HG03342 (cell line): ENCODE results near the gene KIDINS220.
"Not testable (repeated sequence)": the region's sequence is repeated elsewhere in the genome, so short reads cannot be mapped to it uniquely, and the experiment has no call there.

Experiments used
- ATAC-seq: cut with Tn5 transposase; IDR thresholded peaks from one replicate; pipeline ENCODE4 v1.9.1; 2021; ENCODE audit warnings: mild to moderate bottlenecking, moderate library complexity; ENCODE audit not compliant: unreplicated experiment

KIDINS220 gene

DNA sequence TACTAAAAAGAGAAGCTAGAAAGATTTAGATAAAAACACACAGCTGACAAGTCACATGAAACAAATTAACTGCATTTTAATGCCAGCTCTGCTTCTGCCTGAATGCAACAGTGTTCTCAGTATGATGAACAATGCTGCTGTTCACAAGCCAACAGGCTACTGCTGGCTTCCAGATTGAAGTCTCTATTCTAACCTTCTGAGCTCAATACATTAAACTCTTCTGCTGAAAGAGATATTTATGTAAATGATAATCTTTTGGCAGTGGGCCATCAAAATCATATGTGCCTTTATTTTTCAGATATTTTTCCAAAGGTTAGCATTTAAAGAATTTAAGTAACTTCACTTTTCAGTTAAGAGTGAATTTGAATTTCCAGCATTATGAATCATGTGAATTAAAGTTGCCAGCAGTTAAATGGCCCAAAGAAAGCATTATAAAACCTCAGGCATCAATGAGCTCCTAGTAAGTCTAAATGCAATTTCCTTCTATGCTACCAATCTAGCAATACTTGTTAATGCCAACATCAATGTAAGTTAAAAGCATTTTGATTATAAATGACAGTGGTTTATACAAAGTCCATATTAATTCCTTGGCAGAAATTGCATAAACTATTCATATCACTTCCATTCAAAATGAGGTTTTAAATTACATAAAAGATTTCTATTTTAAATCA lies 83.2 kb downstream of the KIDINS220 start:
- ATAC-seq = no peak

DNA sequence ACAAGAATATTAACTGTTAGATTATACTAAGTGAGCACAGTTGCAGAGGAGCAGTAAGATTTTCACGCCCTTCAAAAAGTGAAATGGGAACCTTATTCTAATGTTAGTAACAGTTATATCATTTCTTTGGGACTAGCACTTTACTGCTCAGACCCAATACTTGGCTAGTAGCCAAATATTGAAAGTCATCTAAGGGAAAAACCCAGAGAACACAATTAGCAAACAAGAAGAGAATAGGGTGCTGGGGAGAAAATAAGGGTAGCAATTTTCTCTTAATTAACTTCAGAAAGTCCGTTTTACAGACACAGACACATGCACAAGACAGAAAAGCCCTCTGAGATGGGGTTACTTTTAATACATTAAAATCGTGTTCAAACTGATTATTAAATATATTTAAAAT lies 83.8 kb downstream of the KIDINS220 start:
- ATAC-seq = no peak

DNA sequence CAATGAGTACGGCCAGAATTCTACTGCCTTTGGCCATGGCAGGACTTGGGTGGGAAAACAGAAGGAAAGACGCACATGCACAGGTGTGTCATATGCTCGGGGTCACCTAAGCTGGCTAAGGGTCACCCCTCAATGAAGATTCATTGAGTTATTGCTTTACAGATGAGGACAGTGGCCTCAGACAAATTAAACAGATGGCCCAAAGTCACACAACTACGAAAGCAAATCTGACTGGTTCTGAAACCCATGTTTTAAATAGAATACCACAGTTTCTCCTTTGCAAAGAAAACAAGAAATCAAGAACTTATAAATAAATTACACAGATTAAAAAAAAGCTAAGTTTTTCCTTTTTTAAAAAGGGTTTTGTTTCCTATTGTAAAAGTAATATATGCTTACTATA lies 85.0 kb downstream of the KIDINS220 start:
- ATAC-seq = no peak

DNA sequence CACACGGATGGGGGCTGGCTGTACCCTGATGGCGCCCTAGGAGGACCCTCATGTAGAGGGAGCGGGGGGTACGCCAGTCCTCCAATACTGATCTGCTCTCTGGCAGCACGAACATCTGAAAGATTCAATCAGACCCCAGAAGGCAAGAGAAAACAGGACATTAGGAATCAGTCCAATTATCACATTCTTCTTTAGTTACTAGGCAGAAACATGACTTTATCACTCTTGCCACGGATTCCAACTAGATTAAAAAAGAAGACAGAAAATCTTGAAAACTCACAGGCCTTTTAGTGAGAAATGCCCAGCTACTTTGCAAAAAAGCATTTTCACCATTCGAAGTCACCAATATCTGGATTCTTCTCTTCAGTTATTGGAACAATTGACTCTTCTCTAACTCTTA lies 87.2 kb downstream of the KIDINS220 start:
- no peak for ATAC-seq

DNA sequence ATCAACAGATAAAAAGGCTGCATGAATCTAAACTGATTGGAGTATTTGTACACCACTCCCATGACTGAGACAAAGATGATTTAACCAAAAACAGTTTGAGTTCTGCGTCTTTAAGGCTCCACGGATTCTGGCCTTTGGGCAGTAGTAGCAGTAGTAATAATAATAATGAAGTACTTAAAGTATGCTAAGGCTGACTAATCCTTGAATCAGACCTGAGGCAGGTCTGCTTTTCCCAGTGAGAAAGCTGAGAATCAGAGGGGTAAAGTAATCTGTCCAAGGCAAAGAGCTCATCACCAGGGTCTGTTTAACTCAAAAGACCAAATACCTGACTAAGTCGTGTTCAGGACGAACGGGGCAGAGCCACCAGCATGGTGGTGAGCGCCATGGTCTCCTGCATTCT lies 94.2 kb downstream of the KIDINS220 start:
- ATAC-seq = no peak

DNA sequence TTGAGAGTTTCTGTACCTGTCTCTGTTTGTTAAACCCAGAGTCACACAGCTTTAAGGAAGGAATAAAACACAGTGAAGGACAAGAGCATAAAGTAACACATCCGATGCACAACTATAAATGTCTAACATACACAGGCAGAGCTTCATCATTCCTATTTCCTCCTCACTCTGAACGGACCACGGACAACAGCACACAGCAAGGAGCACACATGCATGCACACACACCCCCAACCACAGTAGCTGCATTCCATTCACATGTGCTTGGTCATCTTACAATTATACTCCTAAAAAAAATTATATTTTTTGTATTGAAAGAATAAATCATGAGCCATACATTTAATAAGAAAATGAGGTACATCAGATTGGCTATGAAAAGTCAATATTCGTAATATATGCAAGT lies 97.3 kb downstream of the KIDINS220 start:
- no peak for ATAC-seq

DNA sequence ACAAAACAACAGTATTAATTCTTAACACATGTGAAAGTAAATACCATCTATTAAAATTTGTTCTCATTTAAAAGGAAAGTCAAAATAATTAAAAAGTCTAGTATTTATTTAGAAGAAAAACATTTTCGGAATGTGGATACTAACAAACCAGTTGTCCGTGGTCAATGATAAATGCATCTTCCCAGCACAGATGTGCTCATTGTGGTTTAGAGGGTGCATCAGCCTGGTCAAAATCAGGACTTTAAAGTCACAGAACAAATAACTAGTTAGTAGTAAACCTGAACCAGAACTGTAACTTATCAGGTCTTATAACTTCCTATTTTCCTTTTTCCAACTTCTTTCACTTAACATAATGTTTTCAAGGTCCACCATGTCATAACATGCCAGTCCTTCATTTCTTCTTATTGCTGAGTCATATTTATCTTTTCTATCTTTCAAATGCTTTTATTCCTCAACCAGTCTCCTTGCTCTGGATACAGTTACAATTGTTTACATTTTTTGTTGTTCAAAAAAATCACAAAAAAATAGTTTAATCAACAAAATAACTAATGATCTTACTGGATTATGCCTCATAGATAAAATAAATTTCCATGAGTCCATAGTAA lies 99.7 kb downstream of the KIDINS220 start:
- no peak for ATAC-seq

DNA sequence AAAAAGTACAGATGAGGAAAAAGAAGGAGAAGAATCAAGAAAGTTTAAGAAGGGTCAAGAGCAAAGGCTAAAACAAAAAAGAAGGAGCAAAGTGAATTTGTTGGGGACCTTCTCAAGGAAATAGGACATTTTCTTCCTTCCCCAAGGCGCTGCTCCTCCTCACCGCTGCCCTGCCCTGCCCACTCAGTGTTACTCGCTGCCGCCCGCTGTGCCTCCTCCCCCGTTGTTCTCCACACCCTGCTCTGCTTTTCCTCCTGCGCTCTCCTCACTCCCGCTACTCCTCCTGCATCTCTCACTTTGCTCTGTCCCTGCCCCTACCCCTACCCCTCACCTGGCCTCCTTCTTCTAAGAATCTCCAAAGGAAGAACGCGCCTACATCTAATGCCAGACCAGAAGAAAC lies 104.8 kb downstream of the KIDINS220 start:
- ATAC-seq = no peak

DNA sequence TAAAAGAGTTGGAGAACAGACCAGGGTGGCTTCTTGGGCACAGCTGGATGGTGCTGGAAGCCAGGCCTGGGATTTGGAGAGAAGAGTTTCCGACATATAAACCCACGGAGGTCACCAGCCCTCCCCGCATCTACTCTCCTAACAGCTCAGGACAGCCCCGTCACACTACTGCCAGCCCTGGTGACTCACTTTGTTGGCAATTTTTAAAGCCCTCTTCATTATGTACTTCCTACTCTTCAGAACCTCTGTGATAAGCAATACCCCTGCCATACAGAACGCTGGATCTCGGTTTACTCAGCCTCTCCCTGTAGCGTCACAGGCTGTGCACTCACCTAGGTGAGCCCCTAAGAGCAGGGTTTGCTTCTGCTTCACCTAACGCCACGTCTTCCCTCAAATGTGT lies 107.5 kb downstream of the KIDINS220 start:
- ATAC-seq = no peak

DNA sequence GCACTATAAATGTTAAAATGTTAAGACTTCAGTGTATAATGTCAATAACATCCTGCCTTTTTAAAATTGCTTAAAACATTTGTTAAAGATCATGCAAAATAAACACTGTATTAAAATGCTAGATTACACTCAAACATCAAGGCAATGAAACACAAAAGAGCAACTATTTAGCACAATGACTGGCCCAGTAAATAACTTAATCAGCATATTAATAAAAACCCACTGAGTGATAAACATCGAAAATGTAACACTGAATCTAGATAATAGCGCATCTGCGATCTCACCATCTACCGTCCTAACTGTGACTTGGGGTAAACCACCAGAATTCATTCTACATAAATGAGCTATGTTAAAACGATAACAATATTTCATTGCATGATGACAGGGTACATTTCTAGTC lies 108.3 kb downstream of the KIDINS220 start:
- not testable (repeated sequence) for ATAC-seq

DNA sequence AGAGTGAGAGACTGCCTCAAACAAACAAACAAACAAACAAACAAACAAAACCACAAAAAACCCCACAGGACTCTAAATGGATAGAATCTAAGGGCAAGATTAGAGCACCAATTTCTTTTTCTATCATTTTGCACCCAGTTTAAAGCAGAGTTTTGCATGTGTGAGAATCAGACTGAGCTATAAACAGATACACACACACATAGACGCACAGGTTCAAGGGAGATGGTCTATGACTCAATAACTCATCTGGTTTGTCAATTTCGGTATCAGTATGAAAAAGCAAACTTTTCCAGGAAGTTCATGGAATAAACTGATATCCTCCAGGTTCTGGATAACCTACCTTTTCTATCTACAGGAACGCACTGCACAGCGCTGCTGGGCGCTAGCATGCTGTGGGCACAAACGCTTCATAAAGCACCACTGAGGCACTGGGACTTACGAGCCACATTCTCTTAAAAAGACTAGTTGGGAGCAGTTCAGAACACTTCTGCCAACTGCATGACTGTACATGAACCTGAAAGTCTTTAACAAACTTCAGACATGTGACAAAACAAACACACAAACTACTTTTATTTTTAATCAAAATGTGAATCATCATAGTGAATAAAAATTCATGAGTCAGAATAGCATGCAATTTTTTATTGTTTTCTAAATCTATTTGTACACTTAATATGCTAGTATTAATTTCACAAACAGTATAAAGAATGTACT lies 109.0 kb downstream of the KIDINS220 start:
- ATAC-seq = no peak

DNA sequence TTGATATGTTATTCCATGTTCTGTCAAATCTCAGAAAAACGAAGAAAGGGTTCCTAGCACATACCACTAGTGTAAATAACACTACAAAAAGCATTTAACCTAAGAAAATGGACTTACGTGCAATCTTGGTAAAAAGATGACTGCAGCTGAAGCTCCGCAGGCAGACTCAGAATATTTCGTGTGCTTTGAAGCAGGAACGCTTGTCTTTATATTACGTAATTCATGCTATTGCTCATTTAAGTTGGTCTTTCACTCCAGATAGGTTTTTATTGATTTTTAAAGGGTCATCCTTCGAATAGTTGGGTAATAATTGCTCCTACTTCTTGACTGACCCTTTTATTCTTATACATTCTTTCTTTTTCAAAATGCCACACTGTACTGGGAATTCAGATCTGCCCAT lies 111.6 kb downstream of the KIDINS220 start:
- no peak for ATAC-seq

DNA sequence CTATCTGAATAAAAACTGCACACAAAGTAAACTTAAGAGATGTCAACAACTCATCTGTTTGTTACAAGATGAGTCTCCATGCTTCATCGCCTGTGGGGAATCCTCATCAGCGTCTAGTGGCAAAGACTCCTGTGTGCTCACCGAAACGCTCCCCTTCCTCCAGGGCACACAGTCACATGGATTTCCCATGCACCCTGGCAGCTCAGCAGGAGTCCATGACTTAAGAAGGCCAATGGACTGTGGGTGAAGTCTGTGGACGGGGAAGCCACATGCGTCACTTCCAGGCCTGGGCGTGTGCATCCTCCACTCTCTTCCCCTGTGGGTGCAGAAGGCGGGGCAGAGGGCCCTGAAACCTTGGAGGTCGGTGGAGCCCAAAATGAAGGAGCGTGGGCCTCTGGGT lies 114.4 kb downstream of the KIDINS220 start:
- ATAC-seq = no peak

DNA sequence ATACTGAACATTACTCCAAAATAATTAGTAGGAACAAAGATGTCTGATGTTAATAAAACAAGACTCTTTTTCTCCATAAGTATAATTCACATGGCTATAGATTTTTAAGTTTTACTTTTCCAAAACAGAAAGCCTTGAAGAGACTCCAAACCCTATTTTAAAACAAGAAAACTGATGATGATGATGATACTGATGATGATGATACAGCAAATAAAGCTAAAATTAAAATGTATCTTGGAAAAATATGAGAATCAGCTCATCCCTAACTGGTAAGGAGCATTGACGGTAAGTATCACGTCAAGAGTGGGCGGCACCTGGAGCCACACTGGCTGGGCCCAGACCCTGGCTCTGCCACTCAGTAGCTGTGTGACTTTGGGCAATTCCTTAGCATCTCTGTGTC lies 116.0 kb downstream of the KIDINS220 start:
- no peak for ATAC-seq

DNA sequence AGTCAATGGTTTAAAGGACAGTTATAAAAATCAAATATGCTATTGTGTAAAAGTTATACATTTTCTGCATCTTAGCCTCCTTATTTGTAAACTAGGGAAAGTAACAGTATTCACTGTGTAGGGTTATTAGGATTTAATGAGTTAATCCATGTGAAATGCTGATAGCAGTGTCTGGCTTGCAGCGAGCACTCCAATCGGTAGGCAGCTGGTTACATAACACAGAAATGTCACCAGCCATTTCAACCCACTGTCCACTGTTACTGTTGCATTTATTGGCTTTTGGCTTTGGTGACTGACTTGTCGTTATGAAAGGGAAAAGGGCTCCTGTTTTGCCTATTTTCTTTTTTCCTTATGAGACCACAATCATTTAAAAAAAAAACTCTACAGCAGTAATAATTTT lies 116.7 kb downstream of the KIDINS220 start:
- ATAC-seq = no peak

DNA sequence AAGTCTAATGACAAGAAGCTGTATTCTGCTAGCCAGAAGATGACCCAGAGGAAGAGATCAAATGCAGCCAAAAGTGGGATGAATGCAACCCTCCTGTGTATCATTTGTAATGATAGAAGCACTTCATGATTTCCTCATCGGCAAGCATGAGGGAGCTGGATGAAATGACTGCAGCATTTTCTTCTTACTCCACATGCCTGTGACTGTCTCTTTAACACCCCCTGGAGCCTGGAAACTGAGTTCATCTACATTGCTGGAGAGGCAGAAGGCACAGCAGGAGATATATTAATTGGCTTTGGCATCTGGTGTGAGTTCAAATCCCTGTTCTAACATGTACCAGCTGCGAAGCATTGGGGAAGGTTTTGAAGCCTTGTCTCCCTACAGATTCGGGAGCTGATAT lies 117.9 kb downstream of the KIDINS220 start:
- ATAC-seq = no peak

DNA sequence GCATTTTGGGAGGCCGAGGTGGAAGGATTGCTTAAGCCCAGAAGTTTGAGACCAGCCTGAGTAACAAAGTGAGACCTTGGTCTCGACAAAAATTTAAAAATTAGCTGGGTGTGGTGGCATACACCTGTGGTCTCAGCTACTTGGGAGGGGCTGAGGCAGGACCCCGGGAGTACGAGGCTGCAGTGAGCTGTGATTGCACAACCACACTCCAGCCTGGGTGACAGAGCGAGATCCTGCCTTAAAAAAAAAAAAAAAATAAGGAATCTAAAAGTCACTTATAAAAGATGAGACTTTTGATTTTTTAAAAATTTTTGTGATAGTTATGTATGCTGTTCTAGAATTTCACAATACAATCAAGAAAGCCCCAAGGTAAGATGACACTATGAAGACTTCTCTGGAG lies 122.4 kb downstream of the KIDINS220 start:
- ATAC-seq = no peak

DNA sequence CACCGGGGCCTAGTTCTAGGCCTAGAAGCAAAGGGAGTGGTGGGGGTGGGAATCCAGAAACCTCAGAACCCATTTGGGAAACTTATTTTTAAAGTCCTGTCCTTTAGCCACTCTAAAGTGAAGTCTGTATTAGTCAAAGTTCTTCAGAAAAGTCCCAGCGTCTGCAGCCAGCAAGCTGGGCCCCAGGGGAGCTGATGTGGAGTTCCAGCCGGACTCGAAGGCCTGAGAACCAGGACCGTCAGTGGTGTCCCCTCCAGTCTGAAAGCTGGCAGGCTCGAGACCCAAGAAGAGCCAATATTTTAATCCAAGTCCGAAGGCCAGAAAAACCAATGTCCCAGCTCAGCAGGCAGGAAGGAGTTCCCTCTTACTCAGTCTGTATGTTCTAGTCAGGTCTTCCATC lies 123.1 kb downstream of the KIDINS220 start:
- no peak for ATAC-seq

DNA sequence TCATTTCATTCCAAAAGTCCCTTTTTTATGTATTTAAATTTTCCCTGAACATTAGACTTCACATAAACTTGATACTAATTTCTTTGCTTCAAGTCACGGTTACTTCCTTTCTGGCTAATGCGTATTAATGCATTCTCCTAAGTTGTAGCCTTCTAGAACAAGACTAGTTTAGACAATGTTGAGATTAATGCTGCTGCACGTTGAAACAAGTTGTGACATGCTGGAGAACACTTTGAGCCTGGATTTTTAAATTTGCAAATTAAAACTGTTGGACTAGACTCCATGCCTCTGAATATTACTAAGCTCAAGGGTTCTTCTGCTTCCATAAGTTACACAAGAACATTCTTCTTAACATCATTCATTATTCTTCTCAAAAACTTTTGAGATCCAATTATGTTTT lies 126.5 kb downstream of the KIDINS220 start:
- ATAC-seq = no peak

DNA sequence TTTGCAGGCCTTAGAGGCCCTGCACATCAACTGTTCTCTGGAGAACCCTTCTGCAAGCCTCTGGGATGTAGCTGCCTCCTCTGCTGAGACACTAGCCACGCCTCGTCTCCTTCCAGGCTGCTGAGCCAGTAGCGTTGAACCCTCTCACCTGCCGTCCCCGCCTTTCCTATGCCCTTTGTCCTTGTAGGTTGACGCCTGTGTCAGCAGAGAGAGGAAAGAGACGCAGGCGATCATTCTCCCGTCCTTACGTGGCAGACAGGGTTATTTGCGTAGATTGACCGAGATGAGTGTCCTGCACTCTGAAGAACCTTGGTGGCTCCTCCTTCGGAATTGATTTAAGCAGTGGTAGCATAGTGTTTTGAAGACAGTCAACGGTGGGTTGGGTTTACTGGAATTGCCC lies 127.8 kb downstream of the KIDINS220 start:
- ATAC-seq = no peak

DNA sequence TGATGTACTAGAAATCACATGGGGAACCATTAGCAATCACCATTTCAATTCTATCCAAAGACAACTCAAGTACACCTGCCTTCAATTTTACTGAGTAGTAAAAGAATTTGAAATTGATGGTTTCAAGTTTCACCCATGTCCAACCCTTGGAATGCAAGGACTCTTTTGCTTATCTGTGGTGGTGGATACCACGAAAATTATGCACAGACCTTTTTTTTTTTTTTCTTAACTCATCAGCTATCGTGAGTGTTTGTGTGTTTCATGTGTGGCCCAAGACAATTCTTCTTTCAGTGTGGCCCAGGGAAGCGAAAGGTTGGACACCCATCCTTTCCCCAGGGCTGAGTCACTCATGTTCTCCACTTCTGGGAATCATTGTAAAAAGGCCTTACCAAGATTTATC lies 132.5 kb downstream of the KIDINS220 start:
- no peak for ATAC-seq

DNA sequence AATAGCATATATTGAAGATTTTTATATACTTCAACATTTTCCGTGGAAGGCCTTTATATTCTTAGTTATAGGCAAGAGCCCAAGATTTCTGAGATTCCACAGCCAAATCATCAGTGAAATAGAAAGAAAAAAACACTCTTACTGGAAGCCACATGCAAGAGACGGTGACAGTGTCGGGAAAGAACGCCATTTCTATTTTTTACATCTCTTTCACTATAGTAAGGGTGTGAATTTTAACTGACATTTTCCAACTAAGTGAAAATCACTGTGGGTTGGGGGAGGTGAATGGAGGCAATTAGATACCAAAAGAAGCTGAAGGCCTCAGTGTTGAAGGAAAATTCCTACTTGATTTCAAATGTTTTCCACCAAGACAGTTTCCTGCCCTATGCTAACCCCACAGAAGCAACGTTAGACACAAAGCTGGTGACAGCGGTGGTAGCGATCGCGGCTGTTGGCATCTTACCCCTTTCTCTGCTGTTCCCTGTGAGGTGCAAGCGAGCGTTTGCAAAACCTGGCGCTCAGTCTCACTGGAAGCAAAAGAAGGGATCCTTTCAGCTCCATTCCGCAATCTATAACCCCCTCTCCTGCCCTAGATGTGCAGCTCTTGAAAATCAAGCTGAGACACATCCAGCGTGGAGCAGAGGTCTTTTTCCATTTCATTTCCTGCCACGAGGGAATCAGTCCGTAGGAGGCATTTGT lies 135.6 kb downstream of the KIDINS220 start:
- ATAC-seq = no peak
